ENCODE results near the gene TPRX1. TPM values are rescaled to one million over a fixed set of nuclear protein-coding genes. Genes with fewer than 3 reads are reported as not detected.
"Not testable (repeated sequence)": the region's sequence is repeated elsewhere in the genome, so short reads cannot be mapped to it uniquely, and the experiment has no call there.

TPRX1 gene
- total RNA-seq (not detected), polyA plus RNA-seq (not detected)
- long read RNA-seq, donor 1, result 0 reads
- long read RNA-seq, donor 2, result 0 reads

- H3K9me3 ChIP-seq; ATAC-seq; H3K27ac ChIP-seq; intact Hi-C loops (cut with DNase I); H3K36me3 ChIP-seq (ENCODE audit: insufficient read depth in 1 of 2, low read depth in 1 of 2); H3K4me3 ChIP-seq; H3K27me3 ChIP-seq (ENCODE audit: insufficient read depth in 3 of 3, low read length in 2 of 3); H3K4me1 ChIP-seq; DNase-seq: not testable (repeated sequence)
- 80 to 84% (median 83%) methylated on average over 5 of the region's 5 CpGs for WGBS, 3 donors
Measured at GRCh38 chr19:47804451-47804850, at the start of gene TPRX1. Gene TPRX1, minus strand, starts transcription at chr19:47804551. Its CDS starts 12 bp downstream, at chr19:47804539.

- H3K27ac ChIP-seq, result no peak overlapping the region
- no peaks in the 10 kb centered on the region for H3K4me1 ChIP-seq
- ATAC-seq (no peak), DNase-seq (no peak)
- 55 to 62% (median 59%) methylated on average over 5 of the region's 5 CpGs for WGBS, 3 donors
- no peaks in the 10 kb centered on the region for H3K9me3 ChIP-seq
- H3K36me3 ChIP-seq (ENCODE audit: insufficient read depth in 1 of 2, low read depth in 1 of 2), result no peaks in the 10 kb centered on the region
- no peak overlapping the region for H3K4me3 ChIP-seq
- intact Hi-C loops (cut with DNase I), result no loop called here
- peaks cover 0 to 52% (median 11%) of the 10 kb centered on the region in 3 donors for H3K27me3 ChIP-seq (ENCODE audit: insufficient read depth in 3 of 3, low read length in 2 of 3)
- TF ChIP-seq CTCF (IDR thresholded peaks at IDR 0.05), result no peak
Measured at GRCh38 chr19:47853003-47853402, 48.7 kb upstream of the TPRX1 start.

- intact Hi-C loops (cut with DNase I), result no loop called here
- H3K27ac ChIP-seq, result no peak overlapping the region
- TF ChIP-seq CTCF (IDR thresholded peaks at IDR 0.05), result no peak
- peaks cover 0 to 54% (median 10%) of the 10 kb centered on the region in 3 donors for H3K27me3 ChIP-seq (ENCODE audit: insufficient read depth in 3 of 3, low read length in 2 of 3)
- H3K9me3 ChIP-seq, result no peaks in the 10 kb centered on the region
- 1 to 3% (median 2%) methylated on average over 22 of the region's 22 CpGs for WGBS, 3 donors
- H3K36me3 ChIP-seq (ENCODE audit: insufficient read depth in 1 of 2, low read depth in 1 of 2), result no peaks in the 10 kb centered on the region
- DNase-seq (no peak), ATAC-seq (no peak)
- no peak overlapping the region for H3K4me3 ChIP-seq
- H3K4me1 ChIP-seq, result no peaks in the 10 kb centered on the region
Measured at GRCh38 chr19:47848823-47849473, 44.6 kb upstream of the TPRX1 start.

- intact Hi-C loops (cut with DNase I), result no loop called here
- ATAC-seq (no peak), DNase-seq (no peak)
- TF ChIP-seq CTCF (IDR thresholded peaks at IDR 0.05), result no peak
- Histone ChIP-seq H3K9me3 (no peaks in the 10 kb centered on the region), H3K4me3 (no peak overlapping the region), H3K4me1 (no peaks in the 10 kb centered on the region), H3K27ac (no peak overlapping the region), H3K36me3 (ENCODE audit: insufficient read depth in 1 of 2, low read depth in 1 of 2) (no peaks in the 10 kb centered on the region), H3K27me3 (ENCODE audit: insufficient read depth in 3 of 3, low read length in 2 of 3) (peaks cover 0 to 52% (median 8%) of the 10 kb centered on the region in 3 donors)
- 29 to 38% (median 30%) methylated on average over 10 of the region's 10 CpGs for WGBS, 3 donors
Measured at GRCh38 chr19:47848425-47848822, 44.1 kb upstream of the TPRX1 start.

- TF ChIP-seq CTCF (IDR thresholded peaks at IDR 0.05), result no peak
- no peak overlapping the region for H3K27ac ChIP-seq
- ATAC-seq (no peak), DNase-seq (no peak)
- no peaks in the 10 kb centered on the region for H3K9me3 ChIP-seq
- no peaks in the 10 kb centered on the region for H3K36me3 ChIP-seq (ENCODE audit: insufficient read depth in 1 of 2, low read depth in 1 of 2)
- H3K4me1 ChIP-seq, result no peaks in the 10 kb centered on the region
- 19 to 29% (median 25%) methylated on average over 5 of the region's 5 CpGs for WGBS, 3 donors
- H3K4me3 ChIP-seq, result no peak overlapping the region
- intact Hi-C loops (cut with DNase I), result no loop called here
- H3K27me3 ChIP-seq (ENCODE audit: insufficient read depth in 3 of 3, low read length in 2 of 3), result peaks cover 0 to 31% (median 8%) of the 10 kb centered on the region in 3 donors
Measured at GRCh38 chr19:47842941-47843340, 38.6 kb upstream of the TPRX1 start.

All from psoas muscle (tissue), 8 donors.